Activated B cell treated with CpG ODN at 0.5 μM for 24 hours (primary cell): ENCODE results near the gene TMEM80. TPM values are rescaled to one million over a fixed set of nuclear protein-coding genes. Genes with fewer than 3 reads are reported as not detected.
"Not testable (repeated sequence)": the region's sequence is repeated elsewhere in the genome, so short reads cannot be mapped to it uniquely, and the experiment has no call there.

Source experiments
- ATAC-seq: fragments of 200-7000 bp; cut with Tn5 transposase; one replicate; pipeline ENCODE4 v1.10.0; 2021; ENCODE audit warnings: low read depth, mild to moderate bottlenecking, moderate library complexity
- CTCF ChIA-PET: fragments of 350-600 bp; sonication (Branson Sonifier 250); formaldehyde crosslinking; loops from one replicate; lab custom pipeline; 2021; ENCODE audit warnings: antibody characterized with exemption; lab: Charles Lee
- POLR2A ChIA-PET: fragments of 350-600 bp; sonication (Branson Sonifier 250); formaldehyde crosslinking; loops from one replicate; lab custom pipeline; 2021; ENCODE audit warnings: antibody characterized with exemption; lab: Charles Lee
- DNase-seq: peaks from one replicate; pipeline ENCODE4 v3.0.0; 2022
- H3K27ac Mint-ChIP-seq: one replicate; pipeline ENCODE4 v1.8.0; 2020; ENCODE audit warnings: mixed read lengths
- H3K27me3 Mint-ChIP-seq: one replicate; pipeline ENCODE4 v1.8.0; 2021; ENCODE audit warnings: mixed read lengths
- H3K36me3 Mint-ChIP-seq: one replicate; pipeline ENCODE4 v1.8.0; 2021; ENCODE audit warnings: low read depth, mixed read lengths
- H3K4me1 Mint-ChIP-seq: one replicate; pipeline ENCODE4 v1.8.0; 2021; ENCODE audit warnings: mixed read lengths
- H3K4me3 Mint-ChIP-seq: one replicate; pipeline ENCODE4 v1.8.0; 2020; ENCODE audit warnings: mild to moderate bottlenecking, mixed read lengths
- H3K9me3 Mint-ChIP-seq: one replicate; pipeline ENCODE4 v1.8.0; 2020; ENCODE audit warnings: mixed read lengths
- CTCF ChIP-seq: fragments of 200-600 bp; IDR thresholded peaks from one replicate; pipeline ENCODE4 v1.8.0; 2022; ENCODE audit warnings: antibody characterized with exemption, mild to moderate bottlenecking
- intact Hi-C: fragments of 100-400 bp; cut with micrococcal nuclease; formaldehyde crosslinking; loops from one replicate; pipeline ENCODE4 v1.15.1; 2024
- total RNA-seq: library from RNA; stranded (reverse); gene quantifications from 2 replicates; pipeline ENCODE4 v1.2.3, GENCODE V29; 2022

Gene TMEM80
- total RNA-seq, 1 donor from 2014 or later: 44.4 TPM

- ChIA-PET CTCF (no interaction called here), POLR2A (no interaction called here)
- H3K27ac Mint-ChIP-seq: no peak overlapping the region
- intact Hi-C loops: loop anchor here (10.0 kb wide), 1 partner anchor 695 kb away; the partner anchor contains the start of gene BRSK2
- ATAC-seq (no peak), DNase-seq (no peak)
- H3K27me3 Mint-ChIP-seq: no peaks in the 10 kb centered on the region
- H3K4me3 Mint-ChIP-seq: no peak overlapping the region
- peaks cover 24% of the 10 kb centered on the region for H3K4me1 Mint-ChIP-seq
- no peaks in the 10 kb centered on the region for H3K9me3 Mint-ChIP-seq
- TF ChIP-seq CTCF: no peak
- peaks cover 43% of the 10 kb centered on the region for H3K36me3 Mint-ChIP-seq
Measured at GRCh38 chr11:689625-690024, 6.0 kb upstream of the TMEM80 start.

- H3K4me3 Mint-ChIP-seq, POLR2A ChIA-PET, H3K27ac Mint-ChIP-seq, ATAC-seq, H3K27me3 Mint-ChIP-seq, DNase-seq, H3K9me3 Mint-ChIP-seq: not testable (repeated sequence)
- intact Hi-C loops: loop anchor here (10.0 kb wide), 1 partner anchor 695 kb away; the partner anchor contains the start of gene BRSK2
- CTCF ChIA-PET: interaction anchor here (9.7 kb wide), 1 partner anchor 34 kb away, joined by 70 read pairs; no protein-coding TSS in a partner anchor
- Mint-ChIP-seq H3K36me3 (peaks cover 41% of the 10 kb centered on the region), H3K4me1 (peaks cover 24% of the 10 kb centered on the region)
Measured at GRCh38 chr11:690244-690643, 5.4 kb upstream of the TMEM80 start.

- DNase-seq (no peak), ATAC-seq (no peak)
- POLR2A ChIA-PET: interaction anchor here (0.6 to 0.9 kb wide), 2 partner anchors 91 to 105 kb away, joined by 3 to 4 read pairs; no protein-coding TSS in a partner anchor
- Mint-ChIP-seq H3K27me3 (no peaks in the 10 kb centered on the region), H3K4me3 (no peak overlapping the region), H3K4me1 (peaks cover 24% of the 10 kb centered on the region), H3K9me3 (no peaks in the 10 kb centered on the region), H3K36me3 (peaks cover 42% of the 10 kb centered on the region), H3K27ac (no peak overlapping the region)
- CTCF ChIA-PET: interaction anchor here (9.7 kb wide), 1 partner anchor 34 kb away, joined by 70 read pairs; no protein-coding TSS in a partner anchor
- no peak for TF ChIP-seq CTCF
- intact Hi-C loops: loop anchor here (10.0 kb wide), 1 partner anchor 694 kb away; the partner anchor contains the start of gene BRSK2
Measured at GRCh38 chr11:690738-691633, 4.6 kb upstream of the TMEM80 start.

- Mint-ChIP-seq H3K4me1 (peaks cover 34% of the 10 kb centered on the region), H3K4me3 (no peak overlapping the region)
Measured at GRCh38 chr11:691710-692590, 3.7 kb upstream of the TMEM80 start.

More at GRCh38 chr11:691710-692590, 3.7 kb upstream of the TMEM80 start:
- ATAC-seq (no peak), DNase-seq (no peak)
- Mint-ChIP-seq H3K27ac (no peak overlapping the region), H3K9me3 (no peaks in the 10 kb centered on the region), H3K36me3 (peaks cover 33% of the 10 kb centered on the region), H3K27me3 (no peaks in the 10 kb centered on the region)
- ChIA-PET CTCF (interaction anchor here (9.7 kb wide), 1 partner anchor 33 kb away, joined by 70 read pairs; no protein-coding TSS in a partner anchor), POLR2A (interaction anchor here (0.6 to 0.9 kb wide), 2 partner anchors 92 to 106 kb away, joined by 3 to 4 read pairs; no protein-coding TSS in a partner anchor)
- intact Hi-C loops: loop anchor here (10.0 kb wide), 1 partner anchor 693 kb away; the partner anchor contains the start of gene BRSK2
- TF ChIP-seq CTCF: no peak
